GM21529 (cell line): ENCODE measurements around the gene ITLN1.
"Not testable (repeated sequence)": the region's sequence is repeated elsewhere in the genome, so short reads cannot be mapped to it uniquely, and the experiment has no call there.

Source experiments
- ATAC-seq: cut with Tn5 transposase; IDR thresholded peaks from one replicate; pipeline ENCODE4 v1.9.1; 2021; ENCODE audit not compliant: unreplicated experiment

The ITLN1 gene

DNA sequence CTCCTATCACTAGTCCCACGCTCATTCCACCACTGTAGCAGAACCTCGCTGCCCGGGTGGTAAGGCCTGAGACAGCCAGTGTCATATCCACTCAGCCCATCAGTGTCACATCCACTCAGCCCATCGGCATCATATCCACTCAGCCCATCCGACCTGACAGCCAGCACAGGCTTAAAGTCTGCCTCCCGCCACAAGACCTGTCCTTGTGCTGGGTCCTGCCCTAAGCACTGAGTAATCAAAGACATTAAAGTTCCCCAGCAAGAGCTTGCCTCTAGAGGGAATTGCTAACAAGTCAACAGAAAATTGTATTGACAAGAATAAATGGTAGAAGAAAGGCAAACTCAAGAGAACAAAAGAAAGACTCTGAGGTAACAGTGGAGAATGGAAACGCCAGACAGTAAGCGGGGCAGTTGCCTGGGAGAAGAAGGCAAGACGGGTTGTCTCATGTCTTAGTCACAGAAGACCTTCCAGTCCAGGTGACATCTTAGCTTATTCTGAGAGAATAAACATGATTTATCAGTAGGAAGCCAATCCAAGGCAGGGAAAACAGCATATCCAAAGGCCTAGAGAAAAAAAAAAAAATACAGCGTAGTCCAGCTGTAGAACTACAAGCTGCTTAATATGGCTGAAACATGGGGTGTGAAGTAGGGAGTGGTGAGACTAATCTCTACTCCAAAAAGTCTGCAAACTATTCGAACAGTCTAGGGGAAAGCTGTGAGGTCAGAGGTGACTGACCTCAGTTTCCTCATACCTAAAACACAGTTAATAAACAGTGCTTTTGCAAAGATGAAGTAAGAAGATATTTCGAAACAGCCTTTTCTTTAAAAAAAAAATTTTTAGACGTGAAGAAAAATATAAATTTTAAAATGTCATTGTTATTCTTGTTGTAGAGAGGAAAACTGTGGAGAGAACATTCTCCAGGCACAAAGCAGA is 1.1 kb downstream of the ITLN1 start:
- no peak for ATAC-seq

DNA sequence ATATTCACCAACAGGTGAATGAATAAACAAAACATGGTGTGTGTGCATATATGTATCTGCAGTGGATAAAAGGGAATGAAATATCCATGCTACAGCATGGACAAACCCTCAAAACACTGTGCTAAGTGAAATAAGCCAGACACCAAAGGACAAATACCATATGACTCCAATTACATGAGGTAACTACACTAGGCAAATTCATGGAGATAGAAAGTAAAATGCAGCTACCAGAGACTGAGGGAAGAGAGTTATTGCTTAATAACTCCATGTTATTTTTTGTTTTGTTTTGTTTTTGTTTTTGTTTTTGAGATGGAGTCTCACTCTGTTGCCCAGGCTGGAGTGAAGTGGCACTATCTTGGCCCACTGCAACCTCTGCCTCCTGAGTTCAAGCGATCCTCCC is 2.4 kb downstream of the ITLN1 start:
- no peak for ATAC-seq

DNA sequence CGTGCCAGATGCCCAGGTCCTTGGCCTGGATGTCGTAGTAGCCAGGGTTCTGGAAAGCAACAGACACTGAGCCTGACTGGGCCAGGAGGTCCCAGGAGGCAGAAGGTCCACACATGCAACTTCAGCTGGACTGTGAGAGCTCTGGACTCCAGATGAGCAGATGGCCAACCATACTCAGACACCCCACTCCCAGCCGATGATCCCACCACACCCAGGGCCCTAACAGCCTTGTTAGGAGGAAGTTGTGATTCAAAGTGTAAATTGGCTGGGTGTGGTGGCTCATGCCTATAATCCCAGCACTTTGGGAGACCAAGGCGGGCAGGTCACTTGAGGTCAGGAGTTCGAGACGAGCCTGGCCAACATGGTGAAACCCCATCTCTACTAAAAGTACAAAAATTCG is 3.7 kb downstream of the ITLN1 start:
- ATAC-seq, result not testable (repeated sequence)

DNA sequence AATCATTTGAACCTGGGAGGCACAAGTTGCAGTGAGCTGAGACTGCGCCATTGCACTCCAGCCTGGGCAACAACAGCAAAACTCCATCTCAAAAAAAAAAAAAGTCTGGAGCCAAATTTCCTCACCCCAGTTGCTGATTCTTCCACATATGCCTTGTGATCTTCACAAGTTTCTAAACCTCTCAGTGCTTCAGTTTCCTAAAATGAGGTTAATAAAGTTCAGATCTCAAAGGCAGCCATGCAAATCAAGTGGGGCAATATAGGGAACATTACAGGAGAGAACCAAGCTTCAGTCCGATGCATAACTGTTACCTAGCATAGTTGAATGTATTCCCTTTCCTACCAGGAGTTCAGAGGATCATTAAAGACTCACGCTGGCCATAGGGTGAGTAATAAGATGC is 4.8 kb downstream of the ITLN1 start:
- no peak for ATAC-seq

DNA sequence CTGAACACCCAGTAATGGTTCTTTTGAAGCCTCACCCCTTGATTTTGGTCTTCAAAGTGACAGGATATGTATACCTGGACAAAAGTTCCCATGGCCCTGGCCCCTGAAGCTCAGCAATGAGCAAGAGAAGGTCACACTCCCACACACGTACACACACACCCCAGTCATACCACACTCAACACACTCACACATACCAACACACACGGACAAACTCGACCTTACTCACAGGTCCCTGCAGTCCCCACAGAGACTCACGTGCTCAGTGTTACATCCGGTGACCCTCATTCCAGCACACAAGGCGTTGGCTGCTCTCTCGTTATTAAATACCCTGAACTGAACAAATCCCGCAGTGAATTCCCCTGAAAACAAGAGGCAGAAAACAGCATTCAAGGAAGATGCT is 5.9 kb downstream of the ITLN1 start:
- no peak for ATAC-seq

DNA sequence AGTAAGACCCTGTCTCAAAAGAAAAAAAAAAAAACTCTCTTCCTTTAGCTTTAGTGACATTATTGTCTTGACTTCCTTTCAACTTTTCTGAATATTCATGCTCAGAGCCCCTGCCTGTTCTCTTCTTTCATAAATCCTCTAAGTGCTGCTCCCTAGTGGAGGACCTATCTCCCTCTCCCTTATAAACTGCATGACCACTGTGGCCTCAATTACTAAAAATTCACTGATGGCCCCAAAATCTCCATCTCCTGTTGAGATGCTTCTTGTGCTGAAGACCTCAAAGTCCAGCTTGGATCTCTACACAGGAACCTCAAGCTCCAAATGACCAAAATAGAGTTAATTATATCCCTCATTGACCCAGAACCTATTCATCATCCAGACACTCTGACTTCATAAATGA is 7.8 kb downstream of the ITLN1 start:
- no peak for ATAC-seq

DNA sequence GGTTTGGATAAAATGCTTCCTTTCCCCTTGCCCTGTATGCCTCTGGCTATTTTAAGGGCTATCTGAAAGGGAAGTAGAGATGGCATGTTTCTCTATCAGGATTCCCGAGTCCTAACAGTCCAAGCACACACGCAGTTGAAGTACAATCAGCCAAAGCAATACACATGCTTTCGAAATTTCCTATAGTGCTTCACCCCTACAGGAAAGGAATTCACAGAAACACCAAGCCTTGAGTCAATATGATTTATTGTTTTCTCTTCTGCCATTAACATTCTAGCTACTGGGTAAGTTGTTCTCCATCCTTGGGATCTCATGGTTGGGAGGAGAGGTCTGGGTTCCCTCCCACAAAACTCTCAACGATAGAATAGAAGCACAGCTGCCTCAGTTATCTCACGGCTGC is 8.7 kb downstream of the ITLN1 start:
- ATAC-seq, result no peak

DNA sequence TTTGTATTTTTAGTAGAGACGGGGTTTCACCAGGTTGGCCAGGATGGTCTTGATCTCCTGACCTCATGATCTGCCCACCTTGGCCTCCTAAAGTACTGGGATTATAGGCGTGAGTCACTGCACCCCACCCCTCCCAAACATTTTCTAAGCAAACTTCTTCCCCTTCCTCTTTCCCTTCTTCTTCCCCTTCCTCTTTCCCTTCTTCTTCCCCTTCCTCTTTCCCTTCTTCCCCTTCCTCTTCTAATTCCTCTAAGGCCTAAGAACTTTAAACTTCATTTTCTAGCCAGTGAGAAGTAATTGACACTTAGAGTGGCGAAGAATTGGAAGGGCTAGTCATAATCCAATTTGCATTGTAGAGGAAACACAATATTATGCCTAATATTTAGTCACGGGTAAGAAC is 9.4 kb downstream of the ITLN1 start:
- ATAC-seq, result not testable (repeated sequence)

DNA sequence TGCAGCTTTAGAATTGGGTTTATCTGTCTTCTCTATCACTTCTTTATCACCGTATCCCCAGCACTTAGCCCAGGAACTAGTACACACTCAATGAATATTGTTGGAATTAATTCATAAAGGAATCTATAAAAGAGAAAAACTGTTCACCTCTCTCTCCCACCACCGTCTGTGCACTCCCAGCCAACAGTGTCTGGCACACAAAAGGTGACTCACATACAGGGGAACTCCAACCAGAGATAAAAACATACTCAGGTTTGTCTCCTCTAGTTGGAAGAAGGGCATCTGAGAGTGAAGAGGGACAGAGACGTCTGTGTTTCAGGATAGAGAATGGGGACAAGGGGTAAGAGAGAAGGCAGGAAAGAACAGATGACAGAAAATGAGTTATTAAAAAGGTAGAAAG is 10.0 kb downstream of the ITLN1 start:
- no peak for ATAC-seq

DNA sequence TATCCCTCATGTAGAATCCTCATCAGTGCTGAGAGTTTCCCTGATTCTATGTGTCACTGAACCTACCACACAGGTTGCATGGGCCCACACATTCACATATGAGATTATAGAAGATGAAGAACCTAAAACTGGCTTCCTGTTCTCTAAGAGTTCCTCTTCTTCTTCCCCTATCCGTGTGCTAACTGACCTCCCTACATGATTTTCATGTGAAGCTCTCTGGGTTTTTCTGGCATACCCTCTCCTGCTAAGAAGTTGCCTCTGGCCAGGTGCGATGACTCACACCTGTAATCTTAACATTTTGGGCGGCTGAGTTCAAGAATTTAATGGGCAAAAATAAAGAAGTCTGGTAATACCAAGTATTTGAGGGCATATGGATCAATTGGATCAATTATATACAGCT is 16.8 kb downstream of the ITLN1 start:
- ATAC-seq, result no peak

DNA sequence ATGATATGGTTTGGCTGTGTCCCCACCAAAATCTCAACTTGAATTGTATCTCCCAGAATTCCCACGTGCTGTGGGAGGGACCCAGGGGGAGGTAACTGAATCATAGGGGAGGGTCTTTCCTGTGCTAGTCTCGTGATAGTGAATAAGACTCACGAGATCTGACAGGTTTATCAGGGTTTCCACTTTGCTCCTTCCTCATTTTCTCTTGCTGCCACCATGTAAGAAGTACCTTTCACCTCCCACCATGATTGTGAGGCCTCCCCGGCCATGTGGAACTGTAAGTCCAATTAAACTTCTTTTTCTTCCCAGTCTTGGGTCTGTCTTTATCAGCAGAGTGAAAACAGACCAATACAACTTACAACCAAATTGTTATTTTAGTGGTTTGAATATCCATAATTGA is 17.3 kb downstream of the ITLN1 start:
- not testable (repeated sequence) for ATAC-seq

DNA sequence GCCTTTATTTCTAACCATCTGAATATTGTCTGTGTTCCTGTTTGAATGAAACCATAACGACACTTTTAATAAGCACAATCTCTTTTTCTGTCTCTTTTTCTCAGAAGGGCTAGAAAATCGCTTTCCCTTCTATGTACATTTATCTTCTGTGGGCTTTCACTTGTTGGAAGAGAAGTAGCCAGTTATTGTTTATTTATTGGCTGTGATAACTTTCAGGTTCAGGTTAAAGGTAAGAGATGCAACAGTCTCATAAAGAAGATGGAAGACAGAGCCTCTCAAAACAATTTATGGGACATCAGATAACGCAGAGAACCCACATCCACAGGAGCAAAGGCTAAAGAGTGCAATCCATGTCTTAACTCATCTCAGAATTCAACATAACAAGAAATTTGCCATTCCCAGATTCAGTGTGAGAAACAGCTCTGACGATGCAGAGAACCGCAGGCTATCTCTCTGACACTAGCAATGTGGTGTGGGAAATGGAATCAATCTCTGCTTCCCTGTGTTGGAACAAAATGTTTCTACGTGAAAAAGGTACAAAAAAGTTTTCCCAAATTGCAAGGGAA is 18.2 kb downstream of the ITLN1 start:
- ATAC-seq, result no peak

DNA sequence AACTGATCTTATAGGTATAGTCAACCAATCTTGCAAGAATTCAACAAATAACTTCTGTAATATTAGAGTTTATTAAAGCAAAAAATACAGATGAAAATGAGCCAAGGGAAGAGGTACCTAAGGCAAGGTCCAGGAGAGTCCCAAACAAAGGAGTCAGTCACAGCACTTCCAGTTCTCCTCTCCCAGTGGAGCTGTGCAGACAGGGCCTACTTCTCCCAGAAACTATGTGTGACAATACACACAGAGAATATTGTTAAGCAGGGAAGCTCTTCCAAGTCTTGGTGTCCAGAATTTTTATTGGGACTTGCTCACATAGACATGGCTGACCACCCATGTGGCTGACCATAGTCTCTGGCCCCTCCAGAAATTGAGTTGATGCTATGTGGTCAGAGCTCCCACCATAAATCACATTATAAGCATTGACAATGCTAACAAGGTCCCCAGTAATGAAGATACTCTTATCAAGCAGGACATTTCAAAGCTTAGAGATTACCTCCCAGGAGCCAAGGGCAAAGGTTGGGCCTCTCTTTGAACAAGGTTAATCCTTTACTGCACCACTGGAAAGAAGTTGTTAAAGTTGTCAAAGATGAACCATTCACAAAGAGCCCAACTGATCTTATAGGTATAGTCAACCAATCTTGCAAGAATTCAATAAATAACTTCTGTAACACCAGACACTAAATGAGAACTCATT is 18.8 kb downstream of the ITLN1 start:
- no peak for ATAC-seq

DNA sequence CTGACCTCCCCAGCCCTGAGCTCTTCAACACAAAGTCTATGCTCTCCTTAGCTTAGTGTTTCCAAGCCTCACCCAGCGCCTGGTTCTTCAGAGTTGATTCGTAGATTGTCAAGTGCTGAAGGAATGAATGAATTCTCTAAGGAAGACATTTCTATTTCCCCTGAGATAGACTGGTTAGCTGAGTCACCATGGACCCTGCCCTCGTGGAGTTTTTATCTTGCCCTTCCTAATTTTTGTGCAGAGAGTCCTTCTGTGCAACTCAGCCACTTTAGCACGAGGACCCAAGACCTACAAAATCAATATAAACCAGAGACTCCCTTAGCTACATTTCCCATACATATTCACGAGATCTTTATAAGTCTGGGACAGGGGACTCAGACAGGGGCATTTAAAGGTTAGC is 19.6 kb downstream of the ITLN1 start:
- no peak for ATAC-seq

DNA sequence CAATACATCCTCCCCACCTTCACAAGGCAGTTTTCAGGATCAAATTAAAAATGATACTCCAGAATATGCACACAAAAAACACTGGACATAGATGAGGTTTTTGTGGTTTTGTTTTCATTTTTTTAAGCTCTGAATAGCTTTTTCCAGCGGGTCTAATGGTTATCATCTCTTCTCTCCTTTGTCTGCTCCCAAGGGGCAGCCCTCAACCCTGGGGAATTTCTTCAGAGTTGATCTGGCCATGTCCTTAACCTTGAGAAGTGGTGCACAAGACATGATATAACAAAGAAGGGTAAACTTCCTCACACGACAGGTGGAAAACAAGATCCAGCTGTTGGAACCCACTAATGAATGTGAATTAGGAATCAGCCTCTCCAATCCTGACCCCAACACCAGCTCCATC is 20.8 kb downstream of the ITLN1 start:
- no peak for ATAC-seq

DNA sequence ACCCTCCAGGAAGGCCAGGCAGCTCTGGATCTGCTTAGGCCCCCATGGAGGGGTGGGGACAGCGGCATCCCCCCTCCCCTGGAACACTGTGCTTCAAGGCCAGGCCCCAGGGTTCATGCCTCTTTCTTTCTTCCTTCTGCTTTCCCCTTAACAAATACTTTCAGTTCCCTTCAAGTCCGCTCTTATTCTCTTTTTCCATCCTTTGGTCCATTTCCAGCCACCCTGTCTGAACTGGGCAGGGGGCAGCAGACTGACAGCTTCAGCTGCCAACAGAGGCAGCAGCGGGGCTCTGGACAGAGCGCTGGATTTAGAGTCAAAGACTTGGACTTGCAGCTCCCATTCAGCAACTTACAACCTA is 21.2 kb downstream of the ITLN1 start:
- no peak for ATAC-seq

DNA sequence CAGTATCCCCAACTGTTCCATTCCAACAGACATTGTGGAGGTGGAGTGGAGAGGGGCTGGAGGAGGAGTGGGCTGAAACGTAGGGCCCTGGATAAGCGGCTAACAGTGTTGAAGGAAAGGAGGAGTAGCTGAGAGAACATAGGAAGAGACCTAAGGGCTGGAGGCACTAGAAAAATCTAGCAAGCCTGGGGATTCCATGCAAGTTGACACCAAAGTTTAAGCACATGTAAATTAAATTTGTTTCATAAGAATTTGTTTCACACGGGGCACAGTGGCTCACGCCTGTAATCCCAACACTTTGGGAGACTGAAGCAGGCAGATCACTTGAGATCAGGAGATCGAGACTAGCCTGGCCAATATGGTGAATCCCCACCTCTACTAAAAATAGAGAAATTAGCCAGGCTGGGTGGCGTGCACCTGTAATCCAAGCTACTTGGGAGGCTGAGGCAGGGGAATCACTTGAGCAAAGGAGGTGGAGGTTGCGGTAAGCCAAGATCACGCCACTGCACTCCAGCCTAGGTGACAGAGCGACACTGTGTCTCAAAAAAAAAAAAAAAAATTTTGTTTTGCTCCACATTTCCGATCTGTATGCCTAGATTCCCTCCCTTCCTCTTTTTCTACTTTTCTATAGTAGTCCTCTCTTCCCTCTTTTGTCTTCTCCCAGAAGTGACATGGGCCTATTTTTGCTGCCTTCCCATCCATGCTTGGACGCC is 21.8 kb downstream of the ITLN1 start:
- no peak for ATAC-seq

DNA sequence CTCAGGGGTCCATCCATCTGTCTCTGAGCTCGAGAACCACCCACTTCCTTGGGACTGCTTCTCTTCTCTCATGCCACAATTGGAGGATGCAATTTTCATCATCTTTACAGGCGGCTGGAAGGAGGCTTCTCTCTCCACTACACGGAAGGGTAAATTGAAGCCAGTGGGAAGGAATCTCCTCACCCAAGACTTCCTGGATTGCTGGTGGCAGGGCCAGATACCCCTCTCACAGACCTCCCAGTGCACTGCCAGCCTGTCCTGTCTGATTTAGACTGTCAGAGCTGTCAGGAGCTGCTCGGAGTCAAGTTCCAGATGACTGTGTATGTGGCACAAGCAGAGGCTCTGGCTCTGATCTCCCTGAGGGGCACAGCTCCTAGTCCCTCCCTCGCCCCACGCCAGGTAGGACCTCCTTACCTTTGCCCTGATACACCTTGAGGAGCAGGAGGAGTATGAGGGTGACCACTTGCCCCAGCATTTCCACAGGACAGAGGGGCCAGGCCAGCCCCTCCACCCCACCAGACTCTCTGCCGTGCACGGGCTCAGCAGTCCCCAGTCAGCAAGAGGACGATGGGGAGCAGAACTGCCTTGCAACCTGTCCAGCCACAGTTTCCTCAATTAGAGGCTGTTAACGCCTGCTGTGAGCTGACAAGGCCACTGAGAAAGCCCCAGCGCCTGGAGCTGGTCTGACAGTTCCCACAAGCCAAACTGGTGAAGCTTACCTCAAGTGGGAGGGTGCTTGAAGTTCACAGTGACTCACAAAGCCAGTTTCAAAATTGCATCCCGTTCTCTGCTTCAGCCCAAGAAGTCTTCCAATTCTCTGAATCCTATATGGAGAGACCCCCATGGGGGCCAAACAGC is 22.5 kb downstream of the ITLN1 start, which contains the start of gene CD244:
Gene CD244, minus strand, starts transcription at position 685 of the 858 bp plus-strand sequence. Its CDS starts 210 bp downstream, at position 475.
- peak; percentile 68 for ATAC-seq

DNA sequence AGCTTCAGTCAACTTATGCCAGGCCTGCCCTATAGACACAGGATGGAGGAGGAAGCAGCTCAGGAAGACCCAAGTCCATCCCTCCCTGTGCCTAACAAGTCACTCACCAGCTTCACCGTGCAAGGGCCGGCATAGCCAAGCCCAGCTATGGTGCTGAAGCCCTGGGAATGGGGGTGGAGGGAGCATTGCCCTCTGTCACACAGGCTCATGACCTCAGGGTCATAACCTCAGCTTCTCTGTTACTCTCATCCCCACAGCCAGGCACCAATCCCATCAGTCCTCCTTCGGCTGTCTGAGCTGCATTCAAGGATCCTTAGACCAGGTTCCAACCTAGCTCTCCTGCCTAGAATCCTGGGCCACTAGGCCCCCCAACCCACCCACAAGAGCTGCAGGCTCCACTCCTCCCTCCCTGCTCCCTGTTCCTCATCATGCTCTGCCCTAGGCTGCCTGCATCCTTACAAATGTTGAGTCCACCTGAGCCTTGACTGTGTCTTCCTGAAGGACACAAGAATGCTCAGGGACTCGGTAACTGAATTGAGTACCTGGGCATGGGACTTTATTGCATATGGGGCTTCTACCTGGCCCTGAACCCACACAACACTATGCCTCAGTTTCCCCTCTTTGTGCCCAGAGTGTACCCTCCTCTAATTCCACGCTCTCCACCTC is 24.0 kb downstream of the ITLN1 start:
- ATAC-seq, result no peak

DNA sequence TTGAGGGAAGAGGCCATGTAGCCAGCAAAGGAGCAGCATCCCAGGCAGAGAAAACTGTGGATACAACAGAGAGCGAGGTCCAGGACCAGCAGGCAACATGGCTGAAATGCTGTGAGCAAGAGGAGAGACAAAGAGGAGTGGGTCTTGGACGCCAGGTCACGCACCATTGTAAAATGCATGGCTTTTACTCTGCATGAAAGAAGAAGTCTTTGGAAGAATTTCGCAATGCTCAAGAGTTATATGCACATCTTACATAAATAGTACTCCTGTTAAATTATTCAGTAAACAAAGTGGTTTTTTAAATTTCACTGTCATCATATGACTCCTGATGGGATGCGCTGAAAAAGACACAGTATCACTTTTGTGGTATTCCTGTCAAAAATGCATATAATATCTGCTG is 25.8 kb downstream of the ITLN1 start:
- ATAC-seq, result no peak
